Measurements from ENCODE around the gene DDX24. TPM values are rescaled to one million over a fixed set of nuclear protein-coding genes. Genes with fewer than 3 reads are reported as not detected.

The DDX24 gene
- total and polyA plus RNA-seq, 9 of the 15 experiments (the other 6 are each of a cell fraction or from before 2014, with no cell fraction given) = 82.4 to 175 (median 122) TPM

DNA sequence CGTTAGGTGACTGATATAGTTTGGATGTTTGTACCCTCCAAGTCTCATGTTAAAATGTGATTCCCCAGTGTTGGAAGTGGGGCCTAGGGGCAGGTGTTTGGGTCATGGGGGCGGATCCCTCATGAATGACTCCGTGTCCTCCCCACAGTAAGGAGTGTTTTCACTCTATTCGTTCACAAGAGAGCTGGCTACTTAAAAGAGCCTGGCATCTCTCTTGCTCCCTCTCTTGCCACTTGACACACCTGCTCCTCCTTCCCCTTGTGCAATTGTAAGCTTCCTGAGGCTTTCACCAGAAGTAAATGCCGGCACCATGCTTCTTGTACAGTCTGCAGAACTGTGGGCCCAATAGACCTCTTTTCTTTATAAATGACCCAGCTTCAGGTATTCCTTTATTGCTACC, 45.8 kb upstream of the DDX24 start:
- TF ChIP-seq HLTF (IDR thresholded peaks at IDR 0.05) (no peak), GTF2F1 (IDR thresholded peaks at IDR 0.05; ENCODE audit: low read depth, low read length) (no peak)
- in situ Hi-C loops (cut with MboI) = no loop called here
- Histone ChIP-seq H3K27ac (ENCODE audit: extremely low read depth, low read depth, low read length) (no peak overlapping the region), H3K9me1 (ENCODE audit: control insufficient read depth, insufficient read depth, low read length) (no peaks in the 10 kb centered on the region), H3K4me3 (no peak overlapping the region), H3K4me1 (replicated peaks in 1 of 2; ENCODE audit: control insufficient read depth in 2 of 2, insufficient read depth in 2 of 2, low read length in 2 of 2) (peaks cover 0 to 7% of the 10 kb centered on the region in 2 experiments; a peak in 3 of 5 replicates), H3K79me2 (ENCODE audit: control insufficient read depth, insufficient read depth, low read length) (no peaks in the 10 kb centered on the region), H3K9me3 (replicated peaks; ENCODE audit: control insufficient read depth, insufficient read depth, low read depth, low read length) (no peaks in the 10 kb centered on the region), H3K36me3 (ENCODE audit: control insufficient read depth, insufficient read depth, low read length) (no peaks in the 10 kb centered on the region), H3K4me2 (ENCODE audit: insufficient read depth, low read length) (no peak overlapping the region), H2AFZ (ENCODE audit: low read depth, low read length) (no peak overlapping the region), H3K9ac (ENCODE audit: insufficient read depth in 1 of 2, low read depth in 2 of 2, low read length in 2 of 2) (no peak overlapping the region), H3K27me3 (ENCODE audit: control insufficient read depth in 2 of 2, insufficient read depth in 2 of 2, low read length in 2 of 2) (peaks cover 0 to 20% of the 10 kb centered on the region in 2 experiments; a peak in 2 of 5 replicates), H4K20me1 (replicated peaks; ENCODE audit: control insufficient read depth, insufficient read depth, low read length) (no peaks in the 10 kb centered on the region)
- ChIA-PET CTCF (ENCODE audit: low intra/inter-chr PET ratio) (no interaction called here), POLR2A (no interaction called here)
- WGBS (ENCODE audit: insufficient coverage, low coverage, missing lambda C conversion rate) = 3% methylated on average over 5 of the region's 5 CpGs
- no TSS peak for BruUV-seq (replicated peaks)
- ATAC-seq (no peak), DNase-seq (ENCODE audit: extremely low read depth in 1 of 4, low spot score in 3 of 4) (no peak), FAIRE-seq (no peak)
- intact Hi-C loops (cut with micrococcal nuclease) = no loop called here

DNA sequence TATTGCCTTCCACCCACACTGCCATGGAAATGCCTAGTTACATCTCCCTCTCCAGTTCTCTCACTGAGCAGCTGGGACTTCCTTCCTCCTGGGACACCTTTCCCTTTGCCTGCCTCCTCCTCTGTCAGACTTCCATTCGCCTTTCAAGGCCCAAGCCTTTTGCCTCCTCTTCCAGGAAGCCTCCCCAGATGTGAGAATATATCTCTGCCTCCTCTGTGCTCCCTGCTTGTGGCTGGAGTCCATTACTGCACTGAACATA, 45.3 kb upstream of the DDX24 start:
- no peak for FAIRE-seq
- no TSS peak for BruUV-seq (replicated peaks)

More for the DNA sequence above, 45.3 kb upstream of the DDX24 start:
- no peaks in the 10 kb centered on the region for H4K20me1 ChIP-seq (replicated peaks; ENCODE audit: control insufficient read depth, insufficient read depth, low read length)
- in situ Hi-C loops (cut with MboI) (no loop called here), intact Hi-C loops (cut with micrococcal nuclease) (no loop called here)
- ChIA-PET CTCF (ENCODE audit: low intra/inter-chr PET ratio) (no interaction called here), POLR2A (no interaction called here)
- H3K9me1 ChIP-seq (ENCODE audit: control insufficient read depth, insufficient read depth, low read length) = no peaks in the 10 kb centered on the region
- H3K4me3 ChIP-seq = no peak overlapping the region
- H3K9ac ChIP-seq (ENCODE audit: insufficient read depth in 1 of 2, low read depth in 2 of 2, low read length in 2 of 2) = no peak overlapping the region
- no peaks in the 10 kb centered on the region for H3K9me3 ChIP-seq (replicated peaks; ENCODE audit: control insufficient read depth, insufficient read depth, low read depth, low read length)
- no peak for ATAC-seq
- no peak overlapping the region for H2AFZ ChIP-seq (ENCODE audit: low read depth, low read length)
- H3K79me2 ChIP-seq (ENCODE audit: control insufficient read depth, insufficient read depth, low read length) = no peaks in the 10 kb centered on the region
- TF ChIP-seq CEBPB (tag; IDR thresholded peaks at IDR 0.05) = no peak
- TF ChIP-seq, protein P1, sequence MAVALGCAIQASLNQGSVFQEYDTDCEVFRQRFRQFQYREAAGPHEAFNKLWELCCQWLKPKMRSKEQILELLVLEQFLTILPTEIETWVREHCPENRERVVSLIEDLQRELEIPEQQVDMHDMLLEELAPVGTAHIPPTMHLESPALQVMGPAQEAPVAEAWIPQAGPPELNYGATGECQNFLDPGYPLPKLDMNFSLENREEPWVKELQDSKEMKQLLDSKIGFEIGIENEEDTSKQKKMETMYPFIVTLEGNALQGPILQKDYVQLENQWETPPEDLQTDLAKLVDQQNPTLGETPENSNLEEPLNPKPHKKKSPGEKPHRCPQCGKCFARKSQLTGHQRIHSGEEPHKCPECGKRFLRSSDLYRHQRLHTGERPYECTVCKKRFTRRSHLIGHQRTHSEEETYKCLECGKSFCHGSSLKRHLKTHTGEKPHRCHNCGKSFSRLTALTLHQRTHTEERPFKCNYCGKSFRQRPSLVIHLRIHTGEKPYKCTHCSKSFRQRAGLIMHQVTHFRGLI (CRISPR knock-in tag; IDR thresholded peaks at IDR 0.05) = no peak
- TF ChIP-seq ZFP36 (IDR thresholded peaks at IDR 0.05; ENCODE audit: low read depth, low read length, partially characterized antibody) = peak; percentile 83
- WGBS (ENCODE audit: insufficient coverage, low coverage, missing lambda C conversion rate) = 8% methylated on average over 1 of the region's 1 CpG
- H3K27me3 ChIP-seq (ENCODE audit: control insufficient read depth in 2 of 2, insufficient read depth in 2 of 2, low read length in 2 of 2) = peaks cover 0 to 20% of the 10 kb centered on the region in 2 experiments; a peak in 2 of 5 replicates
- no peak overlapping the region for H3K4me2 ChIP-seq (ENCODE audit: insufficient read depth, low read length)
- H3K36me3 ChIP-seq (ENCODE audit: control insufficient read depth, insufficient read depth, low read length) = no peaks in the 10 kb centered on the region
- H3K4me1 ChIP-seq (replicated peaks in 1 of 2; ENCODE audit: control insufficient read depth in 2 of 2, insufficient read depth in 2 of 2, low read length in 2 of 2) = peaks cover 0 to 7% of the 10 kb centered on the region in 2 experiments; a peak in 3 of 5 replicates
- no peak overlapping the region for H3K27ac ChIP-seq (ENCODE audit: extremely low read depth, low read depth, low read length)
- DNase-seq (ENCODE audit: extremely low read depth in 1 of 4, low spot score in 3 of 4) = no peak
